Suprapubic skin (tissue), 3 donors: ENCODE measurements around the gene LDB2.

Experiments used
- CTCF ChIP-seq, 2 donors: fragments of 200-600 bp in 1 of 2; fragments of 450-650 bp in 1 of 2; sonication (generic) in 1 of 2; IDR thresholded peaks; one replicate each; pipeline ENCODE4 v1.5.1; 2016 to 2019; ENCODE audit warnings: antibody characterized with exemption in 2 of 2, mild to moderate bottlenecking in 1 of 2, moderate library complexity in 1 of 2
- EP300 ChIP-seq: sonication (generic); formaldehyde crosslinking; IDR thresholded peaks from one replicate; pipeline ENCODE4 v1.6.1; 2017; ENCODE audit warnings: antibody characterized with exemption
- POLR2A ChIP-seq, 2 donors: fragments of 450-650 bp; IDR thresholded peaks; one replicate each; pipeline ENCODE4 v1.6.1; 2017; ENCODE audit warnings: antibody characterized with exemption in 2 of 2, mild to moderate bottlenecking in 2 of 2, moderate library complexity in 2 of 2

- TF ChIP-seq CTCF (IDR thresholded peaks at IDR 0.05) (no peak), POLR2A (IDR thresholded peaks at IDR 0.05) (no peak), EP300 (no peak)
These were observed 159.9 kb downstream of the LDB2 start for GRCh38 chr4:16738558-16738957.
